LHCN-M2 (cell line): Measurements from ENCODE around the gene DNAH10. TPM values are rescaled to one million over a fixed set of nuclear protein-coding genes. Genes with fewer than 3 reads are reported as not detected.

Experiments
- DNase-seq: peaks from one replicate; pipeline ENCODE4 v3.0.0-alpha.2; 2012; ENCODE audit warnings: low read depth
- total RNA-seq: library from RNA; depleted of rRNA; stranded (reverse); fragments of >200 nt; gene quantifications from 2 replicates; pipeline ENCODE4 v1.2.3, GENCODE V29; 2014

The DNAH10 gene
- total RNA-seq, 1 experiment from 2014 or later, result under 0.01 TPM

- no peak for DNase-seq
Observed at GRCh38 chr12:123744836-123745235, 17.3 kb upstream of the DNAH10 start.

GRCh38 chr12:123747309-123747708, 14.8 kb upstream of the DNAH10 start:
- no peak for DNase-seq

- DNase-seq, result no peak
Observed at GRCh38 chr12:123748161-123748560, 13.9 kb upstream of the DNAH10 start.

GRCh38 chr12:123748661-123749060, 13.4 kb upstream of the DNAH10 start:
- DNase-seq, result peak; percentile 70

- no peak for DNase-seq
Observed at GRCh38 chr12:123749355-123749754, 12.7 kb upstream of the DNAH10 start.

GRCh38 chr12:123750159-123750656, 11.9 kb upstream of the DNAH10 start:
- DNase-seq, result no peak

GRCh38 chr12:123752046-123752445, 10.1 kb upstream of the DNAH10 start:
- DNase-seq, result no peak

GRCh38 chr12:123754041-123754772, 7.9 kb upstream of the DNAH10 start:
- no peak for DNase-seq

- peak; percentile 67 for DNase-seq
Observed at GRCh38 chr12:123757561-123757960, 4.5 kb upstream of the DNAH10 start.

- DNase-seq, result no peak
Observed at GRCh38 chr12:123760267-123760938, 1.7 kb upstream of the DNAH10 start.

- no peak for DNase-seq
Observed at GRCh38 chr12:123762715-123763052, 583 bp downstream of the DNAH10 start.

- no peak for DNase-seq
Observed at GRCh38 chr12:123763093-123763492, 992 bp downstream of the DNAH10 start.

- DNase-seq, result no peak
Observed at GRCh38 chr12:123764109-123764508, 2.0 kb downstream of the DNAH10 start.

GRCh38 chr12:123765504-123766035, 3.5 kb downstream of the DNAH10 start:
- no peak for DNase-seq

- DNase-seq, result no peak
Observed at GRCh38 chr12:123767613-123768012, 5.5 kb downstream of the DNAH10 start.

GRCh38 chr12:123771261-123771660, 9.2 kb downstream of the DNAH10 start:
- DNase-seq, result peak; percentile 50

- no peak for DNase-seq
Observed at GRCh38 chr12:123772074-123772473, 10.0 kb downstream of the DNAH10 start.

GRCh38 chr12:123773375-123773774, 11.3 kb downstream of the DNAH10 start:
- no peak for DNase-seq

- DNase-seq, result no peak
Observed at GRCh38 chr12:123779551-123779950, 17.4 kb downstream of the DNAH10 start.

- DNase-seq, result no peak
Observed at GRCh38 chr12:123782997-123783792, 21.1 kb downstream of the DNAH10 start.

- no peak for DNase-seq
Observed at GRCh38 chr12:123787466-123787865, 25.4 kb downstream of the DNAH10 start.

- no peak for DNase-seq
Observed at GRCh38 chr12:123788541-123788940, 26.4 kb downstream of the DNAH10 start.
